ENCODE data around the gene ABHD8. TPM values are rescaled to one million over a fixed set of nuclear protein-coding genes. Genes with fewer than 3 reads are reported as not detected.
A peak's percentile ranks its signal among the peaks of the same experiment; 100 is the strongest.

The ABHD8 gene
- total and polyA plus RNA-seq, 2 donors from 2014 or later = 9.6 to 20.0 TPM

DNA sequence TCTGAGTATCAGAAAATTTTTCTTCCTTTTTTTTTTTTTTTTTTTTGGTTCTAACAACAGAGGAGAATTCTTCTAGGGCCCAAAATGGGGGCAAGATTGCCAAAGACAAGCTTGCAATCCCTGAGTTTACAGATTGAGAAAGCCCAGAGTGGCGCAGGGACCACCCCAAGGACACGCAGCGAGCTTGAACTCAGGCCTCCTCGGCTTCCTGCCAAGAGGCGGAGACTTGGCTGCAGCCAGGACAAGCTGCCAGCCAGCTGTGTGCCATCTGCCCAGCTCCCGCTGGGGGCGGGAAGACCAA, 1.9 kb upstream of the ABHD8 start:
- no peaks in the 10 kb centered on the region for H3K27me3 ChIP-seq (ENCODE audit: control insufficient read depth, insufficient read depth, low read length)
- no peak for DNase-seq
- peak overlapping the region in 2 of 3 donors; percentile 82 to 93 for H3K4me3 ChIP-seq (ENCODE audit: low read length in 3 of 3)
- no peak overlapping the region for H3K9ac ChIP-seq (ENCODE audit: low read length in 3 of 3)
- no peaks in the 10 kb centered on the region for H3K36me3 ChIP-seq (ENCODE audit: control insufficient read depth in 2 of 3, insufficient read depth in 3 of 3, low read length in 3 of 3)
- intact Hi-C loops (cut with DNase I) = no loop called here
- TF ChIP-seq, protein P1, sequence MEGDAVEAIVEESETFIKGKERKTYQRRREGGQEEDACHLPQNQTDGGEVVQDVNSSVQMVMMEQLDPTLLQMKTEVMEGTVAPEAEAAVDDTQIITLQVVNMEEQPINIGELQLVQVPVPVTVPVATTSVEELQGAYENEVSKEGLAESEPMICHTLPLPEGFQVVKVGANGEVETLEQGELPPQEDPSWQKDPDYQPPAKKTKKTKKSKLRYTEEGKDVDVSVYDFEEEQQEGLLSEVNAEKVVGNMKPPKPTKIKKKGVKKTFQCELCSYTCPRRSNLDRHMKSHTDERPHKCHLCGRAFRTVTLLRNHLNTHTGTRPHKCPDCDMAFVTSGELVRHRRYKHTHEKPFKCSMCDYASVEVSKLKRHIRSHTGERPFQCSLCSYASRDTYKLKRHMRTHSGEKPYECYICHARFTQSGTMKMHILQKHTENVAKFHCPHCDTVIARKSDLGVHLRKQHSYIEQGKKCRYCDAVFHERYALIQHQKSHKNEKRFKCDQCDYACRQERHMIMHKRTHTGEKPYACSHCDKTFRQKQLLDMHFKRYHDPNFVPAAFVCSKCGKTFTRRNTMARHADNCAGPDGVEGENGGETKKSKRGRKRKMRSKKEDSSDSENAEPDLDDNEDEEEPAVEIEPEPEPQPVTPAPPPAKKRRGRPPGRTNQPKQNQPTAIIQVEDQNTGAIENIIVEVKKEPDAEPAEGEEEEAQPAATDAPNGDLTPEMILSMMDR (IDR thresholded peaks at IDR 0.05; ENCODE audit: borderline replicate concordance, extremely low read depth, insufficient read depth) = no peak
- H3K27ac ChIP-seq (ENCODE audit: low read depth in 2 of 2, low read length in 2 of 2) = peak overlapping the region; percentile 93 to 97
- peaks cover 0 to 22% (median 12%) of the 10 kb centered on the region in 3 donors for H3K4me1 ChIP-seq (ENCODE audit: control insufficient read depth in 2 of 3, insufficient read depth in 2 of 3, low read depth in 1 of 3, low read length in 3 of 3)
- no peaks in the 10 kb centered on the region for H3K9me3 ChIP-seq (ENCODE audit: control insufficient read depth in 2 of 3, insufficient read depth in 1 of 3, low read length in 3 of 3)
- no peak for FAIRE-seq

DNA sequence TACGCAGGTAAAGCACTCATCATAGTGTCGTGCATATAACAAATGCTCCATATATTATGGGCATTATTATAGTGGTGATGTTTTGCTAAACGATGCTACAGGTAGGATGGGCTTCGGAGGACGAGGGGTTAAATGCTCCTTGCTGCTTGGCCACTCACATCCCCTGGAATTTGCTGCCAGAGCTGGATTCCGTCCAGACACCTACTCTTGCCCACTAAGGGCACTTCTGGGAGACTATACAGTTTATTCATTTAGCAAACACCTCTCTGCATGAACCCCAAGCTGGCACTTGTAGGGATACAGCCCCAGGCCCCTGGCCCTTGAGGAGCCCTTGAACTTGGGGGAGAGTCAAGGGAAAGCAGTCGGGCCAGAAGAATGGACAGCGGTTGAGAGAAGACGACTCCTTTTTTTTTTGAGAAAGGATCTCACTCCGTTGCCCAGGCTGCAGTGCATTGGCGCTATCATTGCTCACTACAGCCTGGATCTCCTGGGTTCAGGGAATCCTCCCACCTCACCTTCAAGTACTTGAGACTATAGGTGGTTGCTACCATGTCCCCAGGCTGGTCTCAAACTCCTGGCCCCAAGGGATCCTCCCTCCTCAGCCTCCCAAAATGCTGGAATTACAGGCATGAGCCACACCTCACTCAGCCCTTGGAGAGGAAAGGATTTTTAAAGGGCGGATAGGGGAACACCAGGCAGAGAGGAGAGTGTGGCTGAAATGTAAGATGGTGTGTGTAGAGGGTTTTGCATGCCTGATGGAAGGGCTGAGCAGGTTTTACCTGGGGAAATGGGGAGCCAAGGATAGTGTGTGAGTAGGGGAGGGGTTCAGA, 1.4 kb upstream of the ABHD8 start:
- intact Hi-C loops (cut with DNase I) = no loop called here
- no peaks in the 10 kb centered on the region for H3K36me3 ChIP-seq (ENCODE audit: control insufficient read depth in 2 of 3, insufficient read depth in 3 of 3, low read length in 3 of 3)
- TF ChIP-seq, protein P1 (IDR thresholded peaks at IDR 0.05; ENCODE audit: borderline replicate concordance, extremely low read depth, insufficient read depth) = no peak
- no peak overlapping the region for H3K9ac ChIP-seq (ENCODE audit: low read length in 3 of 3)
- H3K4me3 ChIP-seq (ENCODE audit: low read length in 3 of 3) = peak overlapping the region in 1 of 3 donors; percentile 93
- peaks cover 0 to 19% (median 10%) of the 10 kb centered on the region in 3 donors for H3K4me1 ChIP-seq (ENCODE audit: control insufficient read depth in 2 of 3, insufficient read depth in 2 of 3, low read depth in 1 of 3, low read length in 3 of 3)
- no peaks in the 10 kb centered on the region for H3K9me3 ChIP-seq (ENCODE audit: control insufficient read depth in 2 of 3, insufficient read depth in 1 of 3, low read length in 3 of 3)
- H3K27ac ChIP-seq (ENCODE audit: low read depth in 2 of 2, low read length in 2 of 2) = peak overlapping the region; percentile 93 to 97
- peak in 2 of 5 donors; percentile 21 to 65 for DNase-seq
- no peaks in the 10 kb centered on the region for H3K27me3 ChIP-seq (ENCODE audit: control insufficient read depth, insufficient read depth, low read length)
- no peak for FAIRE-seq

DNA sequence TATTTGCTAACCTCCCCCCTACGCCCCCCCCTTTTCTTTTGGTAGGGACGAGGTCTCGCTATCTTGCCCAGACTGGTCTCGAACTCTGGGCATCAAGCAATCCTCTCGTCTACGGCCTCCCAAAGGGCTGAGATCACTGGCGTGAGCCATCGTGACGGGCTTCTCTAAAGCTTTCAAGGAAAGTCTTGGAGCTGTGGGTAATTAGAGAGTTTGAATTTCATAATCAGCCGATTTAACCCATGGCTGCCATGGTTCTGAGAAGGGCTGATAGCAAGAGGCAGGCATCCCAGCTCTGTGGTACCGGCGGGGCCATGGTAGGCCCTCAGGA, 679 bp upstream of the ABHD8 start:
- TF ChIP-seq, protein P1 (IDR thresholded peaks at IDR 0.05; ENCODE audit: borderline replicate concordance, extremely low read depth, insufficient read depth) = no peak
- Histone ChIP-seq H3K36me3 (ENCODE audit: control insufficient read depth in 2 of 3, insufficient read depth in 3 of 3, low read length in 3 of 3) (no peaks in the 10 kb centered on the region), H3K9me3 (ENCODE audit: control insufficient read depth in 2 of 3, insufficient read depth in 1 of 3, low read length in 3 of 3) (no peaks in the 10 kb centered on the region), H3K4me3 (ENCODE audit: low read length in 3 of 3) (peak overlapping the region in 1 of 3 donors; percentile 66), H3K27me3 (ENCODE audit: control insufficient read depth, insufficient read depth, low read length) (no peaks in the 10 kb centered on the region), H3K4me1 (ENCODE audit: control insufficient read depth in 2 of 3, insufficient read depth in 2 of 3, low read depth in 1 of 3, low read length in 3 of 3) (peaks cover 0 to 19% (median 10%) of the 10 kb centered on the region in 3 donors), H3K9ac (ENCODE audit: low read length in 3 of 3) (no peak overlapping the region), H3K27ac (ENCODE audit: low read depth in 2 of 2, low read length in 2 of 2) (peak overlapping the region in 1 of 2 donors; percentile 43)
- DNase-seq = peak in 1 of 5 donors; percentile 70
- intact Hi-C loops (cut with DNase I) = no loop called here
- FAIRE-seq = no peak

Measured in kidney (tissue), 14 donors.